SK-N-SH treated with all-trans-retinoic acid at 6 μM for 48 hours (cell line): ENCODE data around the gene TRIM46.
"Not testable (repeated sequence)": the region's sequence is repeated elsewhere in the genome, so short reads cannot be mapped to it uniquely, and the experiment has no call there.

Experiments used
- ATAC-seq: fragments of 200-7000 bp; cut with Tn5 transposase; 3 replicates; pipeline ENCODE4 v1.9.1; 2020; ENCODE audit warnings: mild to moderate bottlenecking, moderate library complexity
- ARNTL ChIP-seq: fragments of 450-650 bp; formaldehyde crosslinking; IDR thresholded peaks from 2 replicates; pipeline ENCODE4 v1.5.0; 2020; ENCODE audit warnings: low read depth, mild to moderate bottlenecking, moderate library complexity, borderline replicate concordance
- BACH2 ChIP-seq: fragments of 250-450 bp; sonication (Bioruptor Pico); IDR thresholded peaks from 2 replicates; pipeline ENCODE4 v1.9.0; 2021; ENCODE audit warnings: mild to moderate bottlenecking, borderline replicate concordance
- CREB5 ChIP-seq: fragments of 250-450 bp; sonication (Bioruptor Pico); IDR thresholded peaks from 2 replicates; pipeline ENCODE4 v1.5.1; 2020; ENCODE audit warnings: low read depth, mild to moderate bottlenecking, moderate library complexity
- CSDC2 ChIP-seq: fragments of 250-450 bp; sonication (Bioruptor Pico); IDR thresholded peaks from 2 replicates; pipeline ENCODE4 v1.5.0; 2020; ENCODE audit warnings: mild to moderate bottlenecking, moderate library complexity
- CSRNP3 ChIP-seq: fragments of 250-450 bp; sonication (Bioruptor Pico); IDR thresholded peaks from 2 replicates; pipeline ENCODE4 v1.5.1; 2021; ENCODE audit warnings: mild to moderate bottlenecking, moderate library complexity
- ESRRG ChIP-seq: fragments of 250-450 bp; sonication (Bioruptor Pico); IDR thresholded peaks from 2 replicates; pipeline ENCODE4 v1.6.1; 2021; ENCODE audit warnings: mild to moderate bottlenecking
- GLIS3 ChIP-seq: fragments of 250-450 bp; sonication (Bioruptor Pico); IDR thresholded peaks from 2 replicates; pipeline ENCODE4 v1.5.0; 2020; ENCODE audit warnings: mild to moderate bottlenecking, moderate library complexity
- ISL1 ChIP-seq: fragments of 250-450 bp; sonication (Bioruptor Pico); IDR thresholded peaks from 2 replicates; pipeline ENCODE4 v2.1.2; 2022; ENCODE audit warnings: mild to moderate bottlenecking, moderate library complexity
- OSR1 ChIP-seq: fragments of 250-450 bp; sonication (Bioruptor Pico); IDR thresholded peaks from 2 replicates; pipeline ENCODE4 v1.8.0; 2022; ENCODE audit warnings: moderate library complexity, mild to moderate bottlenecking, inconsistent platforms
- PATZ1 ChIP-seq: fragments of 250-450 bp; sonication (Bioruptor Pico); IDR thresholded peaks from 2 replicates; pipeline ENCODE4 v1.8.0; 2020; ENCODE audit warnings: mild to moderate bottlenecking, moderate library complexity, borderline replicate concordance
- RARB ChIP-seq: fragments of 250-450 bp; sonication (Bioruptor Pico); IDR thresholded peaks from 2 replicates; pipeline ENCODE4 v1.8.0; 2021; ENCODE audit warnings: mild to moderate bottlenecking, moderate library complexity
- TCF4 ChIP-seq: fragments of 250-450 bp; sonication (Bioruptor Pico); IDR thresholded peaks from 2 replicates; pipeline ENCODE4 v1.8.0; 2021; ENCODE audit warnings: mild to moderate bottlenecking, moderate library complexity, borderline replicate concordance
- TOX ChIP-seq: fragments of 250-450 bp; sonication (Bioruptor Pico); IDR thresholded peaks from 2 replicates; pipeline ENCODE4 v1.8.0; 2021; ENCODE audit warnings: mild to moderate bottlenecking, moderate library complexity, borderline replicate concordance
- TSHZ2 ChIP-seq: fragments of 250-450 bp; sonication (Bioruptor Pico); IDR thresholded peaks from 2 replicates; pipeline ENCODE4 v1.5.0; 2020; ENCODE audit warnings: mild to moderate bottlenecking, moderate library complexity
- ZC3H10 ChIP-seq: fragments of 250-450 bp; sonication (Bioruptor Pico); IDR thresholded peaks from 2 replicates; pipeline ENCODE4 v1.5.1; 2021; ENCODE audit warnings: mild to moderate bottlenecking, moderate library complexity
- ZFP3 ChIP-seq: fragments of 250-450 bp; sonication (Bioruptor Pico); IDR thresholded peaks from 2 replicates; pipeline ENCODE4 v1.5.0; 2020; ENCODE audit warnings: mild to moderate bottlenecking, moderate library complexity
- ZNF70 ChIP-seq: fragments of 450-650 bp; formaldehyde crosslinking; IDR thresholded peaks from 2 replicates; pipeline ENCODE4 v1.5.0; 2020; ENCODE audit warnings: mild to moderate bottlenecking, moderate library complexity
- ZNF8 ChIP-seq: fragments of 450-650 bp; formaldehyde crosslinking; IDR thresholded peaks from 2 replicates; pipeline ENCODE4 v1.5.0; 2020; ENCODE audit warnings: mild to moderate bottlenecking, moderate library complexity

The TRIM46 gene

GRCh38 chr1:155167166-155168104, 6.2 kb upstream of the TRIM46 start:
- peak; percentile 91 for ATAC-seq
- 0 out of 2 replicates have a peak, but pooled peaks have one; percentile 33 for TF ChIP-seq TSHZ2 (CRISPR knock-in tag)
- no peak for TF ChIP-seq CSRNP3

- ATAC-seq: not testable (repeated sequence)
Measured at GRCh38 chr1:155168105-155168445, 5.6 kb upstream of the TRIM46 start.

- TF ChIP-seq TCF4 (CRISPR knock-in tag): no peak
- TF ChIP-seq TOX (CRISPR knock-in tag): no peak
- no peak for TF ChIP-seq CREB5 (CRISPR knock-in tag)
- TF ChIP-seq ZC3H10 (CRISPR knock-in tag): no peak
- no peak for TF ChIP-seq CSDC2 (CRISPR knock-in tag)
- TF ChIP-seq PATZ1 (CRISPR knock-in tag): no peak
- no peak for ATAC-seq
Measured at GRCh38 chr1:155168456-155169210, 5.0 kb upstream of the TRIM46 start.

GRCh38 chr1:155169541-155169940, 4.1 kb upstream of the TRIM46 start:
- ATAC-seq: no peak
- TF ChIP-seq OSR1 (CRISPR knock-in tag) (no peak), ZNF70 (no peak), CSDC2 (CRISPR knock-in tag) (no peak), ISL1 (CRISPR knock-in tag) (no peak), TOX (CRISPR knock-in tag) (no peak), ARNTL (CRISPR knock-in tag) (no peak), RARB (CRISPR knock-in tag) (no peak), CSRNP3 (no peak), GLIS3 (CRISPR knock-in tag) (no peak), ZNF8 (no peak), ZC3H10 (CRISPR knock-in tag) (no peak), ESRRG (CRISPR knock-in tag) (no peak), TCF4 (CRISPR knock-in tag) (no peak), TSHZ2 (CRISPR knock-in tag) (no peak), ZFP3 (CRISPR knock-in tag) (no peak), PATZ1 (CRISPR knock-in tag) (no peak), BACH2 (CRISPR knock-in tag) (no peak)
